ENCODE results near the gene PPP2CA. TPM values are rescaled to one million over a fixed set of nuclear protein-coding genes. Genes with fewer than 3 reads are reported as not detected.

Gene PPP2CA
- total and polyA plus RNA-seq, 2 of the 4 experiments (the other 2 are of a cell fraction) = 70.6 to 73.6 TPM

DNA sequence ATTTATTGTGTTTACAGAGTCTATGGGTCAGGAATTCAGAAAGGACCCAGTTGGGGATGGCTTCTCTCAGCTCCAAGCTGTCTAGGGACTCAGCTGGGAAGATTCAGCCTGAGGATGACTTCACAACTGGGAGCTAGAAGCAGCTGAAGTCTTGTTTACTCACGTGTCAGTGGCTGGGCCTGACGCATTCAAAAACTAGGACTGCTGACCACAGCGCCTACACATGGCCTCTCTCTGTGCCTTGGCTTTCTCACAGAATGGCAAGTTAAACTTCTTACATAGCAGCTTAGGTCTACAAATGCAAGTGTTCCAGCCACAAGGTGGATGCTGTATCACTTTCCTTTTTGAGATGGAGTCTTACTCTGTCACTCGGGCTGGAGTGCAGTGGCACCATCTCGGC lies 16.3 kb upstream of the PPP2CA start:
- Histone ChIP-seq H3K79me1 (ENCODE audit: low read depth in 1 of 2, low read length in 2 of 2) (peaks cover 0 to 22% of the 10 kb centered on the region in 2 experiments; a peak in 2 of 4 replicates), H3K4me2 (ENCODE audit: low read depth, low read length) (0 out of 2 replicates have a peak overlapping the region, but pooled peaks have one; percentile 9), H3K4ac (ENCODE audit: low read depth, low read length) (peak overlapping the region; percentile 62; the same call in 1 of the 2 replicates), H3K4me1 (ENCODE audit: control insufficient read depth, insufficient read depth, low read length) (peaks cover 19% of the 10 kb centered on the region), H4K91ac (ENCODE audit: insufficient read depth, low read depth, low read length) (no peak overlapping the region), H4K5ac (ENCODE audit: low read depth, low read length) (no peak overlapping the region), H3K9me3 (ENCODE audit: control insufficient read depth, insufficient read depth, low read length) (no peaks in the 10 kb centered on the region), H2AK5ac (ENCODE audit: low read depth, low read length) (no peak overlapping the region), H2BK120ac (ENCODE audit: low read depth, low read length) (0 out of 2 replicates have a peak overlapping the region, but pooled peaks have one; percentile 6), H3K27me3 (ENCODE audit: control insufficient read depth, insufficient read depth, low read length) (no peaks in the 10 kb centered on the region), H3K18ac (ENCODE audit: low read depth, low read length) (no peak overlapping the region), H3K56ac (ENCODE audit: extremely low read depth, insufficient read depth, low read length) (no peak overlapping the region), H2BK15ac (ENCODE audit: low read depth, low read length) (no peak overlapping the region; the same call in 2 of the 3 replicates), H3K9ac (ENCODE audit: low read depth, low read length) (no peak overlapping the region), H2AK9ac (replicated peaks; ENCODE audit: low read depth, low read length, poor library complexity) (no peak overlapping the region), H3K23ac (ENCODE audit: low read depth, low read length) (no peak overlapping the region), H2BK5ac (ENCODE audit: low read depth, low read length, poor library complexity, severe bottlenecking) (peak overlapping the region; percentile 57), H3K9me1 (ENCODE audit: insufficient read depth, low read length) (peaks cover 18% of the 10 kb centered on the region), H3K36me3 (ENCODE audit: control insufficient read depth, insufficient read depth, low read length) (no peaks in the 10 kb centered on the region), H3K4me3 (ENCODE audit: insufficient read depth, low read depth, low read length) (no peak overlapping the region), H4K20me1 (ENCODE audit: insufficient read depth, low read length) (peaks cover 4% of the 10 kb centered on the region; the same call in 1 of the 2 replicates), H2AFZ (replicated peaks; ENCODE audit: low read length, poor library complexity) (no peak overlapping the region), H4K8ac (ENCODE audit: low read depth in 2 of 2, low read length in 2 of 2) (0 out of 4 replicates have a peak overlapping the region, but pooled peaks of 1 of the 2 experiments have one; percentile 7), H2BK20ac (ENCODE audit: low read depth, low read length) (peak overlapping the region; percentile 34), H3K14ac (replicated peaks; ENCODE audit: low read depth, low read length) (no peak overlapping the region), H3K27ac (ENCODE audit: insufficient read depth, low read length) (peak overlapping the region; percentile 18; the same call in 1 of the 2 replicates)
- 38% methylated on average over 1 of the region's 5 CpGs; no CpG with 5 or more reads in 1 of the 2 experiments for WGBS, 2 experiments (ENCODE audit: extremely low coverage in 2 of 2, insufficient read length in 1 of 2)
- dilution Hi-C loops (cut with HindIII; ENCODE audit: low sequenced_read_pairs, unreplicated experiment) = no loop called here
- intact Hi-C loops (cut with micrococcal nuclease) = no loop called here
- BruUV-seq (replicated peaks) = no TSS peak
- in situ Hi-C loops (cut with MboI; ENCODE audit: low sequenced_read_pairs) = no loop called here
- DNase-seq (peak; percentile 99), ATAC-seq (ENCODE audit: low read depth) (peak; percentile 78)
- CTCF ChIA-PET = interaction anchor here (0.6 to 1.3 kb wide), 6 partner anchors 11 to 402 kb away, joined by 3 to 10 read pairs (median 4); no protein-coding TSS in a partner anchor
- POLR2A ChIA-PET (ENCODE audit: unreplicated experiment) = no interaction called here
- TF ChIP-seq RAD21 (IDR thresholded peaks at IDR 0.05; ENCODE audit: low read length) (no peak), ELK1 (IDR thresholded peaks at IDR 0.05; ENCODE audit: borderline replicate concordance, low read depth, low read length) (no peak), NFE2L2 (IDR thresholded peaks at IDR 0.05; ENCODE audit: low read depth, low read length) (no peak), BHLHE40 (IDR thresholded peaks at IDR 0.05; ENCODE audit: low read depth, low read length) (peak; percentile 100), MAFK (IDR thresholded peaks at IDR 0.05; ENCODE audit: low read depth, low read length) (peak; percentile 61), FOS (IDR thresholded peaks at IDR 0.05; ENCODE audit: low read depth, low read length) (peak; percentile 73; the same call in 1 of the 2 replicates), POLR2A (IDR thresholded peaks at IDR 0.05; ENCODE audit: low read depth, low read length) (peak; percentile 34; the same call in 1 of the 2 replicates), RCOR1 (IDR thresholded peaks at IDR 0.05; ENCODE audit: insufficient replicate concordance, low read length) (peak; percentile 61), MAZ (IDR thresholded peaks at IDR 0.05; ENCODE audit: borderline replicate concordance, low read depth, low read length) (no peak), MXI1 (IDR thresholded peaks at IDR 0.05; ENCODE audit: borderline replicate concordance, low read depth, low read length) (peak; percentile 90), RFX5 (IDR thresholded peaks at IDR 0.05; ENCODE audit: low read depth, low read length) (peak; percentile 37; the same call in 1 of the 2 replicates), SMC3 (IDR thresholded peaks at IDR 0.05; ENCODE audit: low read depth, low read length) (peak; percentile 14; the same call in 1 of the 2 replicates), CHD1 (IDR thresholded peaks at IDR 0.05; ENCODE audit: low read depth, low read length) (no peak), CEBPB (IDR thresholded peaks at IDR 0.05; ENCODE audit: low read depth, low read length) (0 out of 2 replicates have a peak, but pooled peaks have one; percentile 24)
- TF ChIP-seq, protein P1, sequence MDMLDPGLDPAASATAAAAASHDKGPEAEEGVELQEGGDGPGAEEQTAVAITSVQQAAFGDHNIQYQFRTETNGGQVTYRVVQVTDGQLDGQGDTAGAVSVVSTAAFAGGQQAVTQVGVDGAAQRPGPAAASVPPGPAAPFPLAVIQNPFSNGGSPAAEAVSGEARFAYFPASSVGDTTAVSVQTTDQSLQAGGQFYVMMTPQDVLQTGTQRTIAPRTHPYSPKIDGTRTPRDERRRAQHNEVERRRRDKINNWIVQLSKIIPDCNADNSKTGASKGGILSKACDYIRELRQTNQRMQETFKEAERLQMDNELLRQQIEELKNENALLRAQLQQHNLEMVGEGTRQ (IDR thresholded peaks at IDR 0.05; ENCODE audit: low read depth, low read length) = peak; percentile 91

All from IMR-90 (cell line).